Measurements from ENCODE around the gene SLC37A4.
"Not testable (repeated sequence)": the region's sequence is repeated elsewhere in the genome, so short reads cannot be mapped to it uniquely, and the experiment has no call there.

Gene SLC37A4

DNA sequence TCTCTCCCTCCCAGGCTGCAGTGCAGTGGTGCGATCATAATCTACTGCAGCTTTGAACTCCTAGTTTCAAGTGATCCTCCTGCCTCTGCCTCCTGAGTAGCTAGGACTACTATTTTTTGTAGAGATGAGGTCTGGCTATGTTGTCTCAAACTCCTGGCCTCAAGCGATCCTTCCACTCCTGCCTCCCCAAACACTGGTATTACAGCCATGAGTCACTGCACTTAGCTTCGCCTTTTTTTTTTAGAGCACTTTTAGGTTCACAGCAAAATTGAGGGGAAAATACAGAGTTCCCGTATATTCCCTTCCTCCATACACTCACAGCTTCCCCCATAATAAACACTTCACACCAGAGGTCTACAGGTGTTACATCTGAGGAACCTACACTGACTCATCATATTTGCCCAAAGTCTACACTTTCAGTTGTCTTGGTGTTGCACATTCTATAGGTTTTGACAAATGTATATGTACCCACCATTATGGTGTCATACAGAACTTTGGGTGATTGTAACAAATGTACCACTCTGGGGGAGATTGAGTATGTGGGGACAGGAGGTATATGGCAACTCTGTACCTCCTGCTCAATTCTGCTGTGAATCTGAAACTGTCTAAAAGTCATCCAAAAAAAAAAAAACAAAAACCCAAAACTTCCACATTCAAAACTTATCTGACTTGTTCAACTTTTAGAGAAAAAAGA lies 11.3 kb upstream of the SLC37A4 start:
- DNase-seq (ENCODE audit: low spot score): no peak

DNA sequence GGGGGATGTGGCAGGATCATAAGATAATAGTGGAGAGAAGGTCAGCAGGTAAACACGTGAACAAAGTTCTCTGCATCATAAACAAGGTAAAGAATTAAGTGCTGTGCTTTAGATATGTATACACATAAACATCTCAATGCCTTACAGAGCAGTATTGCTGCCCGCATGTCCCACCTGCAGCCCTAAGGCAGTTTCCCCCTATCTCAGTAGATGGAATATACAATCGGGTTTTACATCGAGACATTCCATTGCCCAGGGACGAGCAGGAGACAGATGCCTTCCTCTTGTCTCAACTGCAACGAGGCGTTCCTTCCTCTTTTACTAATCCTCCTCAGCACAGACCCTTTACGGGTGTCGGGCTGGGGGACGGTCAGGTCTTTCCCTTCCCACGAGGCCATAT lies 8.8 kb upstream of the SLC37A4 start:
- not testable (repeated sequence) for DNase-seq (ENCODE audit: low spot score)

DNA sequence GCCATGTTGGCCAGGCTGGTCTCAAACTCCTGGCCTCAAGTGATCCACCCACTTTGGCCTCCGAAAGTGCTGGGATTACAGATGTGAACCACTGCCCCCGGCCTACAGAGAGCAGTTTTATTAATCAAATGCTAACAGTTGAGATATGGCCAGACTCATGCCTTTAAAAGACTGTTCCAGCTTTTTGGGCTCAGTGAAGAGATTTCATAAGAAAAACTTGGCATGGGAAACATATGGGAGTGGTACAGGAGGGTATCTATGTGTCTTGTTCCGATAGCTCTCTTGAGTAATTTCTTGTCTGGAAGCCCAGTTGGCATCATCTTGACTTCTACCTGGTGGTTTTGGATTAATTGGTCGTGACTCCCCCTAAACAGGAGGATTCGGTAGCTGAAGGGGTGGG lies 8.2 kb upstream of the SLC37A4 start:
- no peak for DNase-seq (ENCODE audit: low spot score)

DNA sequence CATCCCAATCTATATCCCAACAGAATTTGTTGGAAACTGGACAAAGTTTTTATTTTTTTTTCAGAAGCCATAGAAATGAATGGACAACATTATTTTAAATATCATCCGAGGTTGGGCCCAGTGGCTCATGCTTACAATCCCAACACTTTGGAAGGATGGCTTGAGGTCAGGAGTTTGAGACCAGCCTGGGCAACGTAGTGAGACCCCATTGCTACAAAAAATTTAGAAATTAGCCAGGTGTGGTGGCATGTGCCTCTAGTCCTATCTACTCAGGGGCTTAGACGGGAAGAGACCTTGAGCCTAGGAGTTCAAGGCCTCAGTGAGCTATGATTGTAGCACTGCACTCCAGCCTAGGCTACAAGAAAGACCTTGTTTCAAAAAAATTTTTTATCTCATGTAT lies 4.1 kb upstream of the SLC37A4 start:
- no peak for DNase-seq (ENCODE audit: low spot score)

DNA sequence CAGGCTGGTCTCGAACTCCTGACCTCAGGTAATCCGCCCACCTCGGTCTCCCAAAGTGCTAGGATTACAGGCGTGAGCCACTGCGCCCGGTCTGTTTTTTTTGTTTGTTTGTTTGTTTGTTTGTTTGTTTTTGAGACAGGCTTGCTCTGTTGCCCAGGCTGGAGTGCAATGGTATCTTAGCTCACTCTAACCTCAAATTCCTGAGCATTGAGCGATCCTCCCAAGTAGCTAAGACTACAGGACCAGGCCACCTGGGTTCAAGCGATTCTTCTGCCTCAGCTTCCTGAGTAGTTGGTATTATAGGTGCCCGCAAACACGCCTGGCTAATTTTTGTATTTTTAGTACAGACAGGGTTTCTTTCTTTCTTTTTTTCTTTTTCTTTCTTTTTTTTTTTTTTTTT lies 2.7 kb upstream of the SLC37A4 start:
- not testable (repeated sequence) for DNase-seq (ENCODE audit: low spot score)

DNA sequence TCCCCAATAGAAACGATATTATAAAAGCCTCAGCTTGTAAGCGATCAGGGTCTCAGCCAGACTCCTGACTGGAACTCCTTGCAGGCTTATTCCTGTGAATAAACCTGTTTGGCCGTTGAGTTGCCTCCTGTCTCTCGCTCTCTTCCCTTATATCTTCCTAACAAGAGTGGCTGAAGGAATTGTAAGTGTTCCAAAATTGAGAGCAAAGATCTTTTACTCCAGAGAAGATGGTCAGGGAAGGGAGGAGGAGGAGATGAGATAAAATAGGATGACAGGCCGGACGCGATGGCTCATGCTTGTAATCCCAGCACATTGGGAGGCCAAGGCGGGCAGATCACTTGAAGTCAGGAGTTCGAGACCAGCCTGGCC lies 1.2 kb upstream of the SLC37A4 start:
- no peak for DNase-seq (ENCODE audit: low spot score)

DNA sequence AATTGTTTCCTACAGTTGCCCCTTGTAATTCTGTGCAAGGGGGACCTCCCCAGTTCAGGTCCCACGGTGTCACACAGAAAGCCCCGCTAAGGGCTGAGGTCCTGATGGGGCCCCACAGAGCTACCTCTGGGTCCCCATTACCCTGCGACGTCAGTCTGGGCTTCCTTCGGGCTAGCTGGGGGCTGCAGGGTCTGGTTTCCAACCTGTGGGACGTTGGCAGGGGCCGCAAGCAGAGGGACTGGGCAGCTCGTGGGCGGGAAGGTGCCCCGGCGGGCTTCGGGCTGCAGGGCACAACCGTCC lies 698 bp downstream of the SLC37A4 start:
- no peak for DNase-seq (ENCODE audit: low spot score)

DNA sequence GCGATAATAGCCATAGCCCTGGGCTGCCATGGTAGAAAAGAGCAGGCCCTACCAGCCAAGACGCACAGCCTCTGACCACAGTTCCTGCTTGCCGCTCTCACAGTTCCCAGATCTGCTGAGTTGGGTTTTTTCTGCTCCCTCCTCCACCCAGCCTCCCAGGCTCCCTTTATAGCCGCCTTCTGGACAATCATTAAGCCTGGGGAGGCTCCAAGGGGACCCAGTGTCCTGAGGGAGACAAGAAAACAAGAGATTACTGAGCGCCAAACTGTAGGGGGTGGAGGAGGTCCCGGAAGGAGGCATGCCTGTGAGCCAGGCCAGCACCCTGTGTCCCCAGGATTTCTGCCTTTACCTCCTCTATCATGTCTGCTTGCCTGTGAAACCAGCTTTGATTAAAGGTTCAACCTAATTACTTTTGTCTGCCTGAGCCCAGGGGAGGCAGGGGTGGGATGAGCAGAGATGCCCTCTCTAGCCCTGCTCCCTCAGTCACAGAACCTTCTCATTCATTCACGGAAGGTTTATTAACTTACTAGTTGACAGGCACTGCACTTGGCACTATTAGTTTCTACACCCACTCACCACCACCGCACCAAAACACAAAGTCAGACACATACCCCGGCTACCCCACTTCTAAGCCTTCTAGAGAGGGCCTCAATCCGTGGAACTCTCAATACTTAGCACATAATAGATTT lies 1.2 kb downstream of the SLC37A4 start:
- peak; percentile 65 for DNase-seq (ENCODE audit: low spot score)

DNA sequence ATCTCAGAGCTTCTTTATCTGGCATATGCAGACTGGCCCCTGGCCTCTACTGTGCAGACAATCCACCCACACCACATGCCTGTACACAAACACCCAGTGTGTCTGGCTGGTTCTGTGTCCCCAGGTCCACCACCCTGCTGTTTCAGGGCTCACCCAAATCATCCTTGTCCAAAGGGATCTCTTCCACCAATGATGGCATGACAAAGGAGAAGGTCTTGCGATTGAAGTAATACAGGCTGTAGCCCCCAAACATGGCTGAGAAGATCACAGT lies 1.7 kb downstream of the SLC37A4 start:
- no peak for DNase-seq (ENCODE audit: low spot score)

DNA sequence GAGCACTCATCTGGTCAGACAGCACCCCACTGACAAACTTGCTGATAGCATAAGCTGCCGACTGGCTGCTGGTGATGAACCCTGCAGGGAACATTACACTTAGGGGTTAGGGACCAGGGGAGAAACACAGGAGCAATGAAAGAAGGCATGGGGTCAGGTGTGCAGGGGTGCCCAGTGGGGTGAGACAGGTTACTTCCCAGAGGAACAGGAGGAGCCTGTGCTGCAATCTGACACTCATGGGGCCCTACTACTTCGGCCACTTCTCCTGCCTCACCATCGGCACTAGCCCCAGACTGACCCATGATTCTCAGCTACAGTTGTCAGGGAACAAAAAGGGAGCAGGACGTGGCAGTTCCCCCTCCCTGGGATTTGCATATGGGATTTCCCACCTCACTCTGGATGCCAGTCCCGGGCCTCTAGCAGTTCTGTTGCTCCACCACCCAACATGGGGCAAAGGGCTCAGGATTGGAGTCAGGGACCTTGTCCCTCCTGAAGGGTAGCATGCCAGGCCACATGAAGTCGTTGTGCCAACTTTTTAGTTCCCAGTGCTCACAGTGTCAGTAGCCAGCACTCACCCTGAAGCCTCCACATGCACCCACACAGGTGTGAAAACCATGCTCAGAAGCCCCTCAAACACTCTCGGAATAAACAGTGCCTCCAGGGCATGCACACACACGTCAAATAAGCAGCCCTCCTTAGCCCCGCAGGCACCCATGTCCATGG lies 2.2 kb downstream of the SLC37A4 start:
- DNase-seq (ENCODE audit: low spot score): no peak

DNA sequence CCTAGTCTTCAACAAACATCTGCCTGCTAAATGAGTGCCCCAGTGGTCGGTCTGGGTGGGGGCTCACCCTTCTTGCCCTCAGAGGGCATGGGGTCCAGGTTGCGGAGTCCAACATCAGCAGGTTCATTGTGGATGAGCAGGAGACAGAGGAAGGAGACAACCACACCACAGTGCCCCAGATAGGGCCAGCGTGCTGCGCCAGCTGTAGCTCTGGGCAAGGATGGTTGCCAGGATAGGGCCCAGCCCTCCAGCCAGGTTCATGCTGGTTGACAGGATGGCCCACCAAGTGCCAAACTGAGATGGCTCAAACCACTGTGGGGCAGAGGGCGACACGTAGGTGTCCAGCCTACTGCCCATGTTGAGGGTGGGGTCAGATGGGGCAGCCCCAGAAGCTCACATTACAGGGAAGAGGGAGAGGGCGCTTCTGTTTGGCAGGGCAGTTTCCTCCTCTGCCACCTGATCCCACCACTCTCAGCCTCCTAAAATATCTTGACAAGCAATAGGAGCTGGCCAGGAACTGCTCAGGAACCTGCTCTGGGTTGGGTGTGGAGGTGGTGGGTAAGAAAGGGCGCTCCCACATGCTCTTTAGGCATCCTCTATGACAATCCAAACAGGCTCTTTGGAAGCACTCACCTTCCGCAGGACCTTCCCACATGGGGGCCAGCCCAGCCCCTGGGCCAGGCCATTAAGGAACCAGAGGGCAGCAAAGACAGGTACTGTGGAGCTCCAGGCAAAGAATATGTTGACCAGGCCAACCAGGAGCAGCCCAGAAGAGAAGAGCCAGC lies 2.9 kb downstream of the SLC37A4 start:
- DNase-seq (ENCODE audit: low spot score): no peak

DNA sequence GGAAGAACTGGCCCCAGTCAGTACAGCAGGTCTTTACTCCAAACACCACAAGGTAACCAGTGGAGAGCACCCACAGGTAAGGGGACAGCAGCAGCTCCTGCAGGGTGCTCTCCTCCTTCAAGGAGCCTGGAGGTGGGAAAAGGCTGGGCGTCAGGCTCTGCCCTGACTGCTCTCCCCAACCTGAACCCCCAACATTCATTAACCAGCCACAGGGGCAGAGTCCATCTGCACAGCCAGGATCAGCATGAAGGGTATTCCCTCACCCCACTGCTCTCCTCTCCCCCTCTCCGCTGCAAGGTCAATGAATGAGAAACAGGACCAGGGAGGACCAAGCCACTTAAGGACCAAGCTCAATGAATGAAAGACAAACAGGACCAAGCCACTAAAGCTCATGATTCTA lies 3.7 kb downstream of the SLC37A4 start:
- no peak for DNase-seq (ENCODE audit: low spot score)

DNA sequence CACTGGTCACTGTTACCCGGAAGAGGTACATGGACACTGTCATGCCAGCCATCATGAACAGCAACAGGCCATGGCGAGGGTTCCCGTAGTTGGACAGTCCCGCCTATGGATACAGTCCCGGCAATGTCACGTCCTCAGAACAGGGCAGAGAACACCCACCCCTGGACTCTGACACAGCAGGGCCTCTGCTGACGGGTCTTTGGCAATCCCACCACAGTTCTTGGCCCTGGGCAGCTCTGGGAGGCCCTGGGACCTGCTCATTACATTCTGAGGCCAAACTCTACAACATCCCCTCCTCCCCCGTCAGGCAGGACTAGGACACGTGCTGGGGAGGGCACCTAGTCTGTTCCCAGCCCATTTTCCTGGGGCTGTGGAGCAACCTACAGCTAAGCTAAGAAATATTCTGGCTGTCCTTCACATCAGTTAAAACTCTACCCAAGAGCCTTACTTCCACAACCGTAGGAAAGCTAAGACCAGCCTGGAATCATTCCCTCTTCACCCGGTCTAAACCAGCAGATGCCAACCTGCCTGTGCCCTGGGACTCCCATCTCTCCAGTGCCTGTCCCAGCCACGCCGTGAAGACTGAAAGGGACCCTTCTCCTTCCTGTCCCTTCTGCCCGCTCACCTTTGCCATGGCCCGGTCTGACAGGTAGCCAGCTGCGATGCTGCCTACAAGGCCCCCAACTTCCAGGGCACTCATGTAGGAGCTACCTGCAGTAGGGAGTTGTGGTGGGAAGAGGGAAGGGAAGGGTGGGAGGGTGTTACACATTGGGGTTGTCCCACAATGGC lies 4.5 kb downstream of the SLC37A4 start:
- DNase-seq (ENCODE audit: low spot score): no peak

DNA sequence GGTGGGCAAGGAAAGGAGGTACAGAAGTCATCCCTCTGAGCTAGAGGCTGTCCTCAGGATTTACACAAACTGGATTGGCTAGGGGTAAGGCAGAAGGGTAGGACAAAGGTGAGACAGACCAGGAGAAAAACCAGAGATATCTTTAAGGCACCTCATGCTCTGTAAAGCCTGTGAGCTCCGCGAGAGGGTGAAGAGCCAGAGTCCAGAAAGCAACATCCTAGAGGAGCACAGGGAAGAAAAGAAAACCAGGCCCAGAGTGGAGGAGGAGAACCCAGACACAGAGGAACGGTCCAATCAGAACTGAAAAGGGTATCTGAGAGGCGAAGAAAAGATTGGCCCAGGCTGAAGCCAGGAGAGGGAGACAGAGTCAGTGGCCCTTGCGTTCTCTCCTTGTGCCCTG lies 5.1 kb downstream of the SLC37A4 start:
- no peak for DNase-seq (ENCODE audit: low spot score)

DNA sequence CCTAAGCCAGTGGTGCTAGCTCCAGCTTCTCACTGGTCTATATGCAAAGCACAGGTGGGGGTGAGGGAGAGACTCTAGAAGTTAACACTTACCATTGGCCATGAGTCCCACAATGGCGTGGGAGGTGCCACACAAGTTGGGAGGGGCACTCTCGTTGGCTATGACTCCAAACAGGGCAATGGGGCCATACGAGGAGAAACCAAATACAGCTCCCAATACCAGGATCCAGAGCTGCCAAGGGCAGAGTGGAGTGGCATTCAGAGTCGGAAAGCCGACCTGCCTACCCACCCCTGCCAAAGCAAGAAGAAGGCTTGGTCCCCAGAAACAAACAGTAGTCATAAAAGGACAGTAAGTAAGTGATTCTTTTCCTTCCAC lies 5.6 kb downstream of the SLC37A4 start:
- no peak for DNase-seq (ENCODE audit: low spot score)

DNA sequence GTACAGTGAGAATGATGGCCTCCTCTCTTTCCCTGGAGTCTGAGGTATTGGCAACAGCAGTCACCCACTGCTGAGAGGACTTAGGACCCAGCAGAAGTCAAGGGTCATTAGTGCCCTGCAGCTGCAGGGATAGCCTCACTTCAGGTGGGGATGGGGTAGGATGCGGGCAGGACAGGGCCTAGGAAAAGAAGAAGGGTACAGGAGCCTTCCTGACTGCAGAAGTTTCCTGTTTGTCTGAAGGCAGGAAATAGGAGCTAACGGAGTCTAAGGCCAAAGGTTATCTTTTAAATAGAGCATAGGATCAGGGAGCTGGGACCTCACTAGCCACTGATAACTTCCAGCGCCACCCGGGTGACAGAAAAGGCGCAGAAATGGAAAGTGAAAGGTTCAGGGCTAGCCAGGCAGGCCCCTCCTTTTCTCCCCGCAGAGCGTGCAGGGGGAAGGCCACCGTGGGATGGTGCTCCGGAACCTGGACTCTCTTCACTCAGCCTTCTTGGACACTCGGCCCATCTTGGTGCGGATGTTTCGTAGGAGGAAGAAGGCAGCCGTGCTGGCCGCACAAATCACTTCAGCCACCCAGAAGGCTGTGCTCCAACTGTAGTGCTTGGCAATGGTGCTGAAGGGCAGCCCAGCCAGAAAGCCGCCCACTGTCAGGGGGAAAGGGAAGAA lies 6.1 kb downstream of the SLC37A4 start:
- DNase-seq (ENCODE audit: low spot score): no peak

DNA sequence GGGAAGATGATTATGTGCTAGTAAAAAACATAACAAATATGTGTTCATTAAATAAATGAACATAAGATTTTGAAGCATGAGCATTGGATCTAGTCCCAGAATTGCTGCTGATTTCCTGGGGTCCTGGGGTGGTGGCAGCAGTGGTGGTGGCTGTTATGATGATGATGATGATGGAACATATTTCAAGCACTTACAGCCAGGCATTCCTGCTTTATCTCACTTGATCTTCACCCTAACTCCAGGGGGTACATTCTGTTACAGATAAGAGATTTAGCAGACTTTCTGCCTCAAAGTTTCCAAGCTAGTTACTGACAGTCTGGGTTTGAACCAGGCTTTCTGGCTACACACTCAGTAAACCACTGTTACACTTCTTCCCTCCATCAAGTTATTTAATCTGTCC lies 6.9 kb downstream of the SLC37A4 start:
- peak; percentile 14 for DNase-seq (ENCODE audit: low spot score)

DNA sequence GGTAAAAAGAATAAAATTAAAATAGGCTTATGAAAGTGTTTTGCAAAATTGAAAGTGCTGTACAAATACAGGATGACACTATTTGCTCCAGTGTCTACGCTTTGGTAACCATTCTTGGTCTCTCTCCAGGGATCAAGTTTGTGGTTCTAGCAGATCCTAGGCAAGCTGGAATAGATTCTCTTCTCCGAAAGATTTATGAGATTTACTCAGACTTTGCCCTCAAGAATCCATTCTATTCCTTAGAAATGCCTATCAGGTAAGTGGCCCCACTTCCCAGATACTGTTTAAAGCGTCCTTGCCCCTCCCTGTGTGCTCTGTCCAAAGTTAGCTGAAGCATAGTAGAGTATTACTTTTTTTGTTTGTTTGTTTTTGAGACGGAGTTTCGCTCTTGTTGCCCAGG lies 9.0 kb downstream of the SLC37A4 start:
- DNase-seq (ENCODE audit: low spot score): no peak

DNA sequence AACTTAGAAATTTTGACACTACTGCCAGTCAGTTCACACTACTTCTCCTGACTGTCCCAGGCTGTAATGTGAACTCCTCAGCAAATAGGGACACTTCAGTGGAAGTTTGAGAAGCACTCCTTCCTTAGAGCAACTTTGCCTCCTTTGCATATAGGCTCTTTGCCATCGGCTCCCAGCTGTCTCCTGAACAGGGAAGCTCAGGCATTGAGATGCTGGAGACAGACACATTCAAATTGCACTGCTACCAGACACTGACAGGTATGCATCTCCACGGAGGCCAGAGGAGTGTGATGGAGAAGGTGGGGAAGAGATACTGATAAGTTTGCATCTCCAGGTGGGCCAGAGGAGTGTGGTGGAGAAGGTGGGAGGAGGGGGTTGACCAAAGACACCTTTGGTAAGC lies 10.7 kb downstream of the SLC37A4 start:
- no peak for DNase-seq (ENCODE audit: low spot score)

DNA sequence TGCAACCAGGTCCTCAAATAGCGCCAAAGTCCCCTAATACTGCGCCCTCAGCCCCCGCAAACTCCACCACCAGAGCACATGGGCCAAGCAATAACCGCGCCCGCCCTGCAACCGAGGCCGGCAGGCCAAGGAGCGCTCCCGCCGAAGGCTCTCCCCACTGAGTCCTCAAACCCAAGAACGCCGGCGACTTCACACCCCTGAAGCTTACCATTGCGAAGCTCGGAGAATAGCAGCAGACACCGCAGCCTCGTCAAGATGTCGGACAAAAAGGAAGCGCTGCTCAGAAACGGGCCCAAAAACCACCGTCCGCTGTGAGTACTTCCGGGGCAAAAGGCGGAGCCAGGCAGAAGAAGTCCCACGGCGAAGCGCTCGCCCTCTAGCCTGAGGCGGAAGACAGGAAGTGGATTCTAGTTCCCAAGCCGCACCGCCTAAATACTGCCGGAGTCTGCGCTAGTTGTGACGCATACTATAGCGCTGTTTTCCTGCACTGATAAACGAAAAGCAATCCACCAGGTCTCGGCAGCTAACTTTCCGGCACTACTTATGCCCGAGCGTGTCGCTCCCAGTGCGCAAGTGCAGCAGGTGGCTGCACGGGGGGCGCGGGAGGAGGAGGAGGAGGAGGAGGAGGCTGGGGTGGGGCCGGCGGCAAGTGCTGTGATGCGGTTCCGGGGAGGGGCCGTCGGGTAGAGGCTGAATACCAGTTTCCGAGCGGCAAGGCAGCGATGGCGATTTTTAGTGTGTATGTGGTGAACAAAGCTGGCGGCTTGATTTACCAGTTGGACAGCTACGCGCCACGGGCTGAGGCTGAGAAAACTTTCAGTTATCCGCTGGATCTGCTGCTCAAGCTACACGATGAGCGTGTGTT lies 12.4 kb downstream of the SLC37A4 start, which contains the start of the genes RPS25 and TRAPPC4:
TSS of gene RPS25 (minus strand) at position 270 of the 865 bp plus-strand sequence. CDS start at position 211, 59 bp downstream.
TSS of gene TRAPPC4 (plus strand) at position 693 of the 865 bp plus-strand sequence. CDS start at position 723, 30 bp downstream.
- peak; percentile 98 for DNase-seq (ENCODE audit: low spot score)

Data from LoVo (cell line).